ENCODE measurements around the gene PLD3.

GRCh38 chr19:40412866-40413265, 64.4 kb downstream of the PLD3 start:
- TF ChIP-seq CTCF (conservative IDR thresholded peaks at IDR 0.05; ENCODE audit: low read depth in 2 of 2) (no peak), POLR2AphosphoS5 (IDR thresholded peaks at IDR 0.05; ENCODE audit: low read depth) (no peak), CREB1 (CRISPR knock-in tag; IDR thresholded peaks at IDR 0.05; ENCODE audit: low read depth) (no peak), EZH2 (IDR thresholded peaks at IDR 0.05; ENCODE audit: low read depth, unreplicated experiment) (no peak), EZH2phosphoT487 (IDR thresholded peaks at IDR 0.05; ENCODE audit: unreplicated experiment) (no peak), JUNB (IDR thresholded peaks at IDR 0.05; ENCODE audit: unreplicated experiment) (no peak), ZNF462 (CRISPR knock-in tag; IDR thresholded peaks at IDR 0.05) (no peak), NANOG (IDR thresholded peaks at IDR 0.05; ENCODE audit: borderline replicate concordance) (no peak), ZNF331 (CRISPR knock-in tag; IDR thresholded peaks at IDR 0.05; ENCODE audit: low read depth) (no peak), STAT1 (IDR thresholded peaks at IDR 0.05; ENCODE audit: unreplicated experiment) (no peak), REST (IDR thresholded peaks at IDR 0.05; ENCODE audit: unreplicated experiment) (no peak), ZNF114 (CRISPR knock-in tag; IDR thresholded peaks at IDR 0.05) (no peak)
- TF ChIP-seq, protein P1, sequence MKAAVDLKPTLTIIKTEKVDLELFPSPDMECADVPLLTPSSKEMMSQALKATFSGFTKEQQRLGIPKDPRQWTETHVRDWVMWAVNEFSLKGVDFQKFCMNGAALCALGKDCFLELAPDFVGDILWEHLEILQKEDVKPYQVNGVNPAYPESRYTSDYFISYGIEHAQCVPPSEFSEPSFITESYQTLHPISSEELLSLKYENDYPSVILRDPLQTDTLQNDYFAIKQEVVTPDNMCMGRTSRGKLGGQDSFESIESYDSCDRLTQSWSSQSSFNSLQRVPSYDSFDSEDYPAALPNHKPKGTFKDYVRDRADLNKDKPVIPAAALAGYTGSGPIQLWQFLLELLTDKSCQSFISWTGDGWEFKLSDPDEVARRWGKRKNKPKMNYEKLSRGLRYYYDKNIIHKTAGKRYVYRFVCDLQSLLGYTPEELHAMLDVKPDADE (IDR thresholded peaks at IDR 0.05), result no peak
